Heart left ventricle (tissue), 16 donors: ENCODE results near the gene SH3RF3. TPM values are rescaled to one million over a fixed set of nuclear protein-coding genes. Genes with fewer than 3 reads are reported as not detected.

Source experiments
- ATAC-seq, 4 donors: fragments of 200-7000 bp; cut with Tn5 transposase; one replicate each; pipeline ENCODE4 v1.9.1; 2020 to 2022; ENCODE audit warnings: moderate library complexity in 4 of 4, mild to moderate bottlenecking in 3 of 4, moderate number of reproducible peaks in 1 of 4
- DNase-seq, 5 donors: peaks; one replicate each; pipeline ENCODE4 v3.0.0-alpha.2; 2020
- H3K27ac ChIP-seq, 12 donors: fragments of 200-600 bp; sonication (generic) in 4 of 12; one replicate each; pipeline versions ENCODE4 v1.5.0 to v1.8.0; 2016 to 2022; ENCODE audit warnings: mild to moderate bottlenecking in 2 of 12
- H3K27me3 ChIP-seq, 9 donors: fragments of 200-600 bp; sonication (generic) in 2 of 9; one replicate each; pipeline versions ENCODE4 v1.5.1 to v1.8.0; 2016 to 2022; ENCODE audit warnings: mild to moderate bottlenecking in 3 of 9
- H3K36me3 ChIP-seq, 9 donors: fragments of 200-600 bp; sonication (generic) in 2 of 9; one replicate each; pipeline versions ENCODE4 v1.5.0 to v1.8.0; 2018 to 2022; ENCODE audit warnings: mild to moderate bottlenecking in 2 of 9
- H3K4me1 ChIP-seq, 12 donors: fragments of 200-600 bp; sonication (generic) in 4 of 12; one replicate each; pipeline versions ENCODE4 v1.5.0 to v1.8.0; 2016 to 2022; ENCODE audit warnings: mild to moderate bottlenecking in 3 of 12
- H3K4me3 ChIP-seq, 12 donors: fragments of 200-600 bp; sonication (generic) in 4 of 12; one replicate each; pipeline versions ENCODE4 v1.5.0 to v1.8.0; 2017 to 2022; ENCODE audit warnings: mild to moderate bottlenecking in 9 of 12, moderate library complexity in 4 of 12
- H3K9me3 ChIP-seq, 12 donors: fragments of 200-600 bp; sonication (generic) in 4 of 12; one replicate each; pipeline versions ENCODE4 v1.5.0 to v1.8.0; 2016 to 2022; ENCODE audit warnings: mild to moderate bottlenecking in 1 of 12
- CTCF ChIP-seq, 12 donors: fragments of 200-600 bp; sonication (generic) in 4 of 12; IDR thresholded peaks; one replicate each; pipeline versions ENCODE4 v1.5.0 to v1.8.0; 2018 to 2022; ENCODE audit warnings: antibody characterized with exemption in 12 of 12, mild to moderate bottlenecking in 5 of 12
- POLR2A ChIP-seq, 2 donors: fragments of 450-650 bp; IDR thresholded peaks; one replicate each; pipeline ENCODE4 v1.6.1; 2017; ENCODE audit warnings: antibody characterized with exemption in 2 of 2, mild to moderate bottlenecking in 2 of 2, moderate library complexity in 2 of 2
- WGBS, 4 donors: extraction: QIAGEN DNeasy Blood & Tissue Kit in 2 of 4; methylation state at CpG; one replicate each; pipeline versions ENCODE4 v1.1.5 to v1.1.7; 2013 to 2018; 5-methylcytosine and 5-hydroxymethylcytosine counted together
- intact Hi-C, 10 donors: fragments of 100-400 bp; cut with DNase I; formaldehyde crosslinking; loops; one replicate each; pipeline versions ENCODE4 v1.11.1 to v1.14.2; 2022
- polyA plus RNA-seq, 2 donors: library from polyadenylated mRNA; stranded (reverse); fragments of 200-250 nt; gene quantifications; one replicate each; pipeline ENCODE4 v1.2.3, GENCODE V29; 2013
- total RNA-seq, 9 donors: library from RNA; depleted of rRNA in 2 of 9; stranded (reverse); fragments of >200 nt in 2 of 9; fragmentation: NEBNext Ultra II Directional in 3 of 9; extraction: Animal tissue kit (Norgen Biotek cat#: 25700) in 3 of 9; gene quantifications; one replicate each; pipeline versions ENCODE4 v1.1.0 to v1.2.4, GENCODE V29; 2016 to 2023
- donor health status: ischemic (EF 13 %, LVEDD 7.1; RV severe dilation, severe dysfunction).
- donor health status: healthy with polysubstance abuse.
- donor health status: DM: no; HTN: yes; CAD: no.
- donor health status: DM: no; HTN: no; CAD: no.
- donor health status: ischemic (EF 25% LVEDD 6.9; RV normal size, moderate dysfunction).
- donor health status: ischemic (EF 25% LVEDD 5.7; RV mildly dilated, moderate dysfunction).
- donor health status: healthy.
- donor health status: DM: yes; HTN: yes; CAD: no.
- donor health status: ischemic (EF 35%, LVEDD 5.7; RV mildly dilated, moderate dysfunction).
- donor health status: nonischemic (EF 11% LVEDD 7.7; RV severe dilation, severe dysfunction).
- donor health status: DM: yes; HTN: yes; CAD: no.
- donor health status: PGD.
- donor health status: ischemic (EF 29% LVEDD 5.4; RV normal size, mild dysfunction).
- donor health status: nonischemic (EF 23%, LVEDD 6.1; RV moderate dilation, normal function).

The SH3RF3 gene
- total and polyA plus RNA-seq, 11 donors, result 5.2 to 15.7 (median 7.9) TPM

- intact Hi-C loops, result loop anchor here in 1 of 10 donors (5.0 kb wide), 1 partner anchor 82 kb away; no protein-coding TSS in a partner anchor
- Histone ChIP-seq H3K4me1 (no peaks in the 10 kb centered on the region), H3K4me3 (no peak overlapping the region), H3K36me3 (peaks cover 0 to 3% (median 0%) of the 10 kb centered on the region in 9 donors), H3K27me3 (no peaks in the 10 kb centered on the region), H3K9me3 (no peaks in the 10 kb centered on the region), H3K27ac (no peak overlapping the region)
- DNase-seq, result peak in 2 of 5 donors; percentile 22 to 37
- TF ChIP-seq POLR2A (IDR thresholded peaks at IDR 0.05), result no peak
- TF ChIP-seq CTCF (IDR thresholded peaks at IDR 0.05), result no peak
- 93 to 95% (median 94%) methylated on average over 19 of the region's 19 CpGs for WGBS, 4 donors
- no peak for ATAC-seq
Observed at GRCh38 chr2:109428841-109429566, 300.0 kb downstream of the SH3RF3 start.

GRCh38 chr2:109429567-109430328 lies 300.7 kb downstream of the SH3RF3 start:
- intact Hi-C loops, result loop anchor here in 2 of 10 donors (5.0 to 10.0 kb wide), 2 partner anchors 55 to 82 kb away; no protein-coding TSS in a partner anchor
- Histone ChIP-seq H3K36me3 (peaks cover 0 to 3% (median 0%) of the 10 kb centered on the region in 9 donors), H3K9me3 (no peaks in the 10 kb centered on the region), H3K4me1 (no peaks in the 10 kb centered on the region), H3K27ac (no peak overlapping the region), H3K4me3 (no peak overlapping the region), H3K27me3 (no peaks in the 10 kb centered on the region)
- ATAC-seq (peak in 1 of 4 donors; percentile 7), DNase-seq (peak in 1 of 5 donors; percentile 55)
- TF ChIP-seq CTCF (IDR thresholded peaks at IDR 0.05) (no peak), POLR2A (IDR thresholded peaks at IDR 0.05) (no peak)
- 89 to 96% (median 91%) methylated on average over 10 to 18 of the region's 18 CpGs for WGBS, 4 donors

- intact Hi-C loops, result loop anchor here in 1 of 10 donors (10.0 kb wide), 1 partner anchor 55 kb away; no protein-coding TSS in a partner anchor
- TF ChIP-seq CTCF (IDR thresholded peaks at IDR 0.05) (no peak), POLR2A (IDR thresholded peaks at IDR 0.05) (no peak)
- 88 to 90% (median 89%) methylated on average over 5 of the region's 5 CpGs for WGBS, 4 donors
Observed at GRCh38 chr2:109430329-109430636, 301.3 kb downstream of the SH3RF3 start.

GRCh38 chr2:109432421-109432820 lies 303.4 kb downstream of the SH3RF3 start:
- TF ChIP-seq CTCF (IDR thresholded peaks at IDR 0.05) (no peak), POLR2A (IDR thresholded peaks at IDR 0.05) (no peak)
- intact Hi-C loops, result loop anchor here in 1 of 10 donors (10.0 kb wide), 1 partner anchor 52 kb away; no protein-coding TSS in a partner anchor
- ATAC-seq (no peak), DNase-seq (peak in 1 of 5 donors; percentile 48)
- Histone ChIP-seq H3K4me1 (peaks cover 5 to 22% (median 17%) of the 10 kb centered on the region in 12 donors), H3K27ac (no peak overlapping the region), H3K9me3 (no peaks in the 10 kb centered on the region), H3K36me3 (peaks cover 0 to 4% (median 0%) of the 10 kb centered on the region in 9 donors), H3K4me3 (no peak overlapping the region), H3K27me3 (no peaks in the 10 kb centered on the region)
- WGBS, 4 donors, result 96 to 98% (median 97%) methylated on average over 15 to 17 of the region's 17 CpGs

More at GRCh38 chr2:109430329-109430636, 301.3 kb downstream of the SH3RF3 start:
- no peak overlapping the region for H3K4me3 ChIP-seq
- H3K4me1 ChIP-seq, result peaks cover 0 to 2% (median 0%) of the 10 kb centered on the region in 12 donors
- H3K27ac ChIP-seq, result no peak overlapping the region
- H3K9me3 ChIP-seq, result no peaks in the 10 kb centered on the region
- H3K36me3 ChIP-seq, result peaks cover 0 to 3% (median 0%) of the 10 kb centered on the region in 9 donors
- DNase-seq, result no peak
- no peak for ATAC-seq
- no peaks in the 10 kb centered on the region for H3K27me3 ChIP-seq
